SK-MEL-5 (cell line): ENCODE measurements around the gene PPP1R16B. TPM values are rescaled to one million over a fixed set of nuclear protein-coding genes. Genes with fewer than 3 reads are reported as not detected.

Experiments
- DNase-seq: peaks from one replicate; pipeline ENCODE4 v3.0.0-alpha.2; 2016; ENCODE audit warnings: low read depth, low spot score
- in situ Hi-C: cut with HindIII; loops from 2 replicates; pipeline ENCODE4 v1.10.0; 2016; ENCODE audit warnings: low sequenced_read_pairs, high pct_unique_total_duplicates, low pct_unique_long_range_greater_than_20kb
- total RNA-seq: library from RNA; depleted of rRNA; stranded (reverse); fragments of >200 nt; shearing (Covaris generic); gene quantifications from 2 replicates; pipeline ENCODE4 v1.2.3, GENCODE V29; 2014

Gene PPP1R16B
- total RNA-seq, 1 experiment from 2014 or later: 0.69 TPM

GRCh38 chr20:38880952-38881735 lies 75.6 kb downstream of the PPP1R16B start:
- peak; percentile 9 for DNase-seq
- in situ Hi-C loops: no loop called here

- in situ Hi-C loops: no loop called here
- DNase-seq: no peak
Observed at GRCh38 chr20:38881806-38882440, 76.4 kb downstream of the PPP1R16B start.

- in situ Hi-C loops: no loop called here
- no peak for DNase-seq
Observed at GRCh38 chr20:38882600-38882999, 77.1 kb downstream of the PPP1R16B start.

- DNase-seq: no peak
- in situ Hi-C loops: no loop called here
Observed at GRCh38 chr20:38883081-38883980, 77.8 kb downstream of the PPP1R16B start.

- DNase-seq: no peak
- in situ Hi-C loops: no loop called here
Observed at GRCh38 chr20:38883981-38884733, 78.7 kb downstream of the PPP1R16B start.

- no peak for DNase-seq
- in situ Hi-C loops: no loop called here
Observed at GRCh38 chr20:38885357-38885756, 79.9 kb downstream of the PPP1R16B start.

- no peak for DNase-seq
- in situ Hi-C loops: no loop called here
Observed at GRCh38 chr20:38888059-38888831, 82.7 kb downstream of the PPP1R16B start.

GRCh38 chr20:38889050-38889449 lies 83.6 kb downstream of the PPP1R16B start:
- in situ Hi-C loops: no loop called here
- no peak for DNase-seq

- in situ Hi-C loops: no loop called here
- peak; percentile 53 for DNase-seq
Observed at GRCh38 chr20:38889792-38890496, 84.4 kb downstream of the PPP1R16B start.

GRCh38 chr20:38890497-38890818 lies 85.0 kb downstream of the PPP1R16B start:
- in situ Hi-C loops: no loop called here

GRCh38 chr20:38892091-38892981 lies 86.8 kb downstream of the PPP1R16B start:
- in situ Hi-C loops: no loop called here
- no peak for DNase-seq

More at GRCh38 chr20:38890497-38890818, 85.0 kb downstream of the PPP1R16B start:
- DNase-seq: peak; percentile 43

GRCh38 chr20:38893056-38893564 lies 87.6 kb downstream of the PPP1R16B start:
- in situ Hi-C loops: no loop called here
- DNase-seq: no peak

GRCh38 chr20:38893565-38894090 lies 88.1 kb downstream of the PPP1R16B start:
- in situ Hi-C loops: no loop called here
- peak; percentile 62 for DNase-seq

- DNase-seq: no peak
- in situ Hi-C loops: no loop called here
Observed at GRCh38 chr20:38894091-38894847, 88.8 kb downstream of the PPP1R16B start.
